DMS114 treated with DMSO at 0.1 percent for 48 hours (cell line): ENCODE data around the gene SUN5.
"Not testable (repeated sequence)": the region's sequence is repeated elsewhere in the genome, so short reads cannot be mapped to it uniquely, and the experiment has no call there.

Experiments used
- DNase-seq: peaks from one replicate; lab custom pipeline; 2025; ENCODE audit not compliant: unreplicated experiment; lab: John Stamatoyannopoulos, UW

The SUN5 gene

DNA sequence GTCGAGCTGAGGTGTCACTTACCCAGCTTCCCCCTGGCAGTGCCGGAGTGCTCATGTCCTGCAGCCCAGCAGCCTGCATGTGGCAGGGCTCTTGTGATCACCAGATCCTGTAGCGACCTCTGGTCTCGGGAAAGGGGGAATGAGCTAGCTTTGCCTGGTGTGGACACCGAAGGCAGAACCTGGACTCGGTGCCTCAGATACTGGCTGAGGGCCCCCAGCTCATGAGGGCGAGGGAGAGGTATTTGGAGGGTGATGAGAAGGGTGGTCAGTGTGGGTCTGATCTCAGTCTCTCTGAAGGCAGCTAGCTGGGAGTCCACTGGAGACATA lies 26.3 kb downstream of the SUN5 start:
- DNase-seq = no peak

GRCh38 chr20:32977281-32978008 lies 26.8 kb downstream of the SUN5 start:
- no peak for DNase-seq

DNA sequence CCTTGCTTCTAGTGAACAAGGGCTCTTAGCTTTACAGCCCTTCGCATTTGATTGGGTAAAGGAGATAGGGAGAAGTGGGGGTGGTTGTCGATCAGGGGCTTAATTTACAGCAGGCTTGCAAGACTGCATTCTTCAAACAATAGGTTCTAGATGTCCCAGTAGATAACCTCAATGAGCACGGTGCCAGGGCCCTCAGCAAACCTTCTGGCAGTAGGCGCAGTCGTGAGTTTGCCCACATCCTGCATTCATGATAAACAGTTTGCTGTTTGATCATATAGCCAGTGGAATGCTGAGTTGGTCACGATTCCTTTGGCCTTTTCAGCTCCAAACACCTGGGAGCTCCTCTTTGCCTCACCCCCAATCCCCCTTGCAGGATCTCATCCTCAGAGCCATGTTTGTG lies 27.5 kb downstream of the SUN5 start:
- no peak for DNase-seq

DNA sequence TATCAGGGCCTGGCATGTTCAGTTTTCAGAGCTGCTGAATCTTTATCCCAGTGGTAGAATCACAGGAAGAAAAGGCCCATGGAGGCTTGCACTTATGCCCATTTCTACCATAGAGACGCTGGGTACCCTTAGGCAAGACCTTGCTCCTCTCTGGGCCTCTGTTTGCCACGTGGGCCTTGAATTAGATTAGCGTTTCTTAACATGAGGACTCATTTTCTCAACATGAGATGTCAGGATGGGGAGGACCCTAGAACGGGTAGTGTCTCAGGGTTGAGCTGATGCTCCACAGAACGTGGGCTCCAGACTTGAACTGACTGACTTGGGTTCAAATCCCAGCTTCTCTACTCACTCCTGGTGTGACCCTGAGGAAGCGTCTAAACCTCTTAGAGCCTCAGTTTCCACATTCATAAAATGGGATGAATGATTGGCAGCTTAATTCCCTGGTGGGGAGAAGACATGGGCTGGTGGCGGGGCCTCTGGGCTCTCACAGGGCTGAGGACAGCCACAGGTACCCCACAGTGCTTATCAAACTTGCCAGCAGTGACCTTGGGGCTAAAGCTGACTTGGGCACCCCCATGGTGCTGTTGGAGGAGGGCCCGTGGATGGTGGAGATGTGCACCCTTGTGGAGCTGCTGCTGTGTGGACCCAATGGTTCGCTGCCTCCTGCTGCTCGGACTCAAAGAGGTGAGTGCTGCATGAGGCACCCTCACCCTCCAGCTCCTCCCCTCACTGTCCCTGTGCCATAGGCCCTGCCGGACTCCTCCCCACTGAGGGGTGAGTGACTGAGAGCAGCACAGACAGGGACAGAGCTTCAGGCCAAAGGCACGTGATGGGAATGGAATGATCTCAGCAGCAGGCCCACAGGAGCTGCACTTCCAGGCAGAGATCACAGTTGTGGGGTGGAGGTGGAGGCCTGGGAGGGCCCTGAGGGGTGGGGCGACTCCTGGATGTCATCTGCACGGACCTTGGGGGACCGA lies 28.2 kb downstream of the SUN5 start:
- no peak for DNase-seq

GRCh38 chr20:32975121-32975520 lies 29.1 kb downstream of the SUN5 start:
- DNase-seq = not testable (repeated sequence)

GRCh38 chr20:32974204-32975064 lies 29.8 kb downstream of the SUN5 start:
- DNase-seq = not testable (repeated sequence)

GRCh38 chr20:32973077-32973717 lies 31.0 kb downstream of the SUN5 start:
- no peak for DNase-seq

DNA sequence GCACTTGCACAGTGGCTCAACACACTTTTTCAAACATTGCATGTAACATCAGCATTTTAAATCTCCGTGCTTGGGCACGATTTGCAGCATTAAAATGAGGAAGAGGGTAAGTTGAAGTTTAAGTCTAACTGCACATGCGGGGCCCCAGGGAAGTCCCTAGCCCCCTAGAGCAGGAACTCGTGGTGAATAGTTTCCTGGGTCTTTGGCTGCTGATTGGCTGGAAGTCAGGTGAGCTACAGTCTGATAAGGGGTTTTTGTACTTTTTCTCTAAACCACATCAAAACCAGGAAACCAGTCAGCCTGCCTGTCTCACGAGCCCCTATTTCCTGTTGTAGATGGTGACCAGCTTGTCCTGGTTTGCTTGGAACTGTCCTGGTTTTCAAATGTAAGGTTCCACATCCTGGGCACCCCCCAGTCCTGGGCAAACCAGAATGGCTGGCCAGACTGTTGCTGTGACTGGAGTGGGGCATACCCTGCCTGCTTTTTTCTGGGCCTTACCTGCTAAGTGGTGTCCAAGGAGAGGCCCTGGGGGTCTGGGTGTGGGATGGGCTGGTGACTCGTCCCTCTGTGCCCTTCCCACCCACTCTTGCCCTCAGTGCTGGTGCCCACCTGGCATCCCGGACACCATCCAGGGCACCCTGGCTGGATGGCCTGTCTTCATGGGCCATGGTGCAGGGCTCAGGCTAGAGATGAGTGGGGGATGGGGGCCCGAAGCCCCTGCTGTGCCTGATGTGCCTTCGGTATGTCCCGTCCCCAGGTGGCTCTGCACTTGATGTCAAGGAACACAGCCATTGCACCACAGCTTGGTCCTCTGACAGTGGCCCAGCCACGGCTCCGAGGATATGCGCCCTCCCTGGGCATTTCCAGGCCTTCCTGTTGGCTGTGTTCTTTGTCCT lies 31.8 kb downstream of the SUN5 start:
- no peak for DNase-seq

GRCh38 chr20:32971703-32972161 lies 32.5 kb downstream of the SUN5 start:
- no peak for DNase-seq

GRCh38 chr20:32970973-32971300 lies 33.3 kb downstream of the SUN5 start:
- no peak for DNase-seq

DNA sequence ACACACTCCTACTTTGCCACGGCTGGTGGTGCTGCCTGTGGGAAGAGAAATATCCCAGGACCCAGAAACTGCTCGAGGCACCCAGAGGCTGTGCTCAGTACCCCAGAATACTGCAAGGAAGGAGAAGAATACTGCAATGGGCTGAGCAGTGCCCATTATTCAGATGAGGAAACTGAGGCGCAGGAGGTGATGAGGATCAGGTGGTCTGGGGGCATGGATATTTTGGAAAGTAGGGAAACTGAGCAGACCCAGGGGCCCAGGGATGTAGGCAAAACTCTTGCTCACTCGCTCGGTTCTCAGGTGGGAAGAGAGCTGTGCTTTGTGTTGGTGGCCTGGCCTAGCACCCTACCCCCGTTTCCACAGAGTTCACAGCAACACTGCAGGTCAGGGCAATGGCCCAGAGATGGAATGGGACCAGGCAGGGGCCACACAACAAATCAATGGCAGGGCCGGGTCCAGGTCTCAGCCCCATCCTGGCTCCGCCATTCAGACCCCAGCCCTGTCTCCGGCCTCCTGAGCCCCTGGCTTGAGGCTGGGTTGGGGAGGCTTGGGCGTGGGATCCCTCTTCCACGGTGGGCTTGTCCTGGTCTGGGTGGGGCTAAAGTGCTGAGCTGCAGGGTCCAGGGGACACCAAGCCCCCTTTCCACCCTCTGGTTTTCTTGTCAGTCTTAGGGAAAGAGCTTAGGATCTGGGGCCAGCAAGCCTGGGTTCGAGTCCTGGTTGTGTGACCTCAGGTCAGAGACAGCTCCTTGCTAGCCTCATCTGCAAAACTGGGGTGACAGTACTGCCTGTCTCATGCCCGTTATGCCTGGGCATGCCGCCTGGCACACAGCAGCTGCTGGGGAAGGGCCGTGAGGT lies 33.9 kb downstream of the SUN5 start:
- no peak for DNase-seq

GRCh38 chr20:32969356-32970114 lies 34.7 kb downstream of the SUN5 start:
- no peak for DNase-seq

GRCh38 chr20:32968478-32969241 lies 35.6 kb downstream of the SUN5 start:
- DNase-seq = no peak

DNA sequence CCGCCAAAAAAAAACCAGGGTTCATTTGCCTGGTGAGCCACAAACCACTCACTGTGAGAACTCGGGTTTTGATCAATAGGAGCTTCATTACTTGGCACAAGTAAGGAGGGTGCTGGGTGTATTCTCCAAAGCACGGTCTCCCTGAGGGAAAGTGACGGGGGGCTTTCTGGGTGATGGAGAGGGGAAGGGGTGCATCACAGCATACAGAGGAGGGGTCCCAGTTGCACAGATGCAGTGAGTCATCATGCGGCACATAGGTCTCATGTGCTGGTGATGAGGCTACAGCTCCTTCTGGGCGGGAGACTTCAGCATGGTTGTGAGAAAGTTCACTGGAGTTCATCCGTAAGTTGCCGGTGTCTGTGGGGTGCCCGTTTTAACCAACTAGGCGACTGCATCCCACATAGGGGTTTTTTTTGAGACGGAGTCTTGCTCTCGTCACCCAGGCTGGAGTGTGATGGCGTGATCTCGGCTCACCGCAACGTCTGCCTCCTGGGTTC lies 36.2 kb downstream of the SUN5 start:
- no peak for DNase-seq

- no peak for DNase-seq
Measured at GRCh38 chr20:32966881-32967781, 37.1 kb downstream of the SUN5 start.

- no peak for DNase-seq
Measured at GRCh38 chr20:32966382-32966781, 37.9 kb downstream of the SUN5 start.
